Progenitor cell of endocrine pancreas (in vitro differentiated cells): ENCODE data around the gene SPSB4. TPM values are rescaled to one million over a fixed set of nuclear protein-coding genes. Genes with fewer than 3 reads are reported as not detected.
"Not testable (repeated sequence)": the region's sequence is repeated elsewhere in the genome, so short reads cannot be mapped to it uniquely, and the experiment has no call there.

Experiments used
- DNase-seq: peaks from one replicate; pipeline ENCODE4 v3.0.0; 2021; ENCODE audit warnings: low spot score; ENCODE audit not compliant: unreplicated experiment
- H3K27ac Mint-ChIP-seq: 2 replicates; pipeline ENCODE4 v1.8.0; 2021; ENCODE audit warnings: mild to moderate bottlenecking, moderate library complexity, mixed read lengths
- H3K27me3 Mint-ChIP-seq: 2 replicates; pipeline ENCODE4 v1.8.0; 2021; ENCODE audit warnings: mixed read lengths
- H3K36me3 Mint-ChIP-seq: 2 replicates; pipeline ENCODE4 v1.8.0; 2022; ENCODE audit warnings: mixed read lengths; ENCODE audit not compliant: insufficient read depth
- H3K4me1 Mint-ChIP-seq: 2 replicates; pipeline ENCODE4 v1.8.0; 2021; ENCODE audit warnings: low read depth, mixed read lengths
- H3K4me3 Mint-ChIP-seq: 2 replicates; pipeline ENCODE4 v1.8.0; 2021; ENCODE audit warnings: low read depth, mild to moderate bottlenecking, moderate library complexity, mixed read lengths
- H3K9me3 Mint-ChIP-seq: 2 replicates; pipeline ENCODE4 v1.8.0; 2021; ENCODE audit warnings: low read depth, mixed read lengths
- total RNA-seq: library from RNA; stranded (reverse); gene quantifications from 2 replicates; pipeline ENCODE4 v1.2.1, GENCODE V29; 2021
- TF ChIP-seq, protein P1 (sequence below): fragments of 200-600 bp; sonication (generic); IDR thresholded peaks from one replicate; pipeline ENCODE4 v1.5.0; 2021; ENCODE audit warnings: antibody characterized with exemption, mild to moderate bottlenecking; ENCODE audit not compliant: unreplicated experiment

Gene SPSB4
- total RNA-seq, 1 donor from 2014 or later, result 9.5 TPM

DNA sequence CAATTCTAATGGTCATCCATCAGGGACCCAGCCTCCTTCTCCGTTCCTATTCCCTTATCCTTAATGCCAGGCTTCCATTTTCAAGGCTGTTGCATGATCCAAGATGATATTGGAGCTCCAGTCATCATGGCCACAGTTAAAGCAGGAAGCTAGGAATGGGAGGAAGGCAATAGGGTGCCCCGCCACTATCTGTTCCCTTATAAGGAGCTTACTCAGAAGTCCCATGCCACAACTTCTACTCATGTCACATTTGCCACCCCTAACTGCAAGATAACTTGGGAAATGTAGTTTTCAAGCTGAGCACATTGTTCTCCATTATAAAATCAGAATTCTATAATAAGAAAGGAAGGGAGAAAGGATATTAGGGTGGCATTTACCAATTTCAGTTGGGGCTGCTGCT, 38.6 kb upstream of the SPSB4 start:
- H3K36me3 Mint-ChIP-seq, result no peaks in the 10 kb centered on the region
- no peaks in the 10 kb centered on the region for H3K9me3 Mint-ChIP-seq
- no peak overlapping the region for H3K4me3 Mint-ChIP-seq
- TF ChIP-seq, protein P1, sequence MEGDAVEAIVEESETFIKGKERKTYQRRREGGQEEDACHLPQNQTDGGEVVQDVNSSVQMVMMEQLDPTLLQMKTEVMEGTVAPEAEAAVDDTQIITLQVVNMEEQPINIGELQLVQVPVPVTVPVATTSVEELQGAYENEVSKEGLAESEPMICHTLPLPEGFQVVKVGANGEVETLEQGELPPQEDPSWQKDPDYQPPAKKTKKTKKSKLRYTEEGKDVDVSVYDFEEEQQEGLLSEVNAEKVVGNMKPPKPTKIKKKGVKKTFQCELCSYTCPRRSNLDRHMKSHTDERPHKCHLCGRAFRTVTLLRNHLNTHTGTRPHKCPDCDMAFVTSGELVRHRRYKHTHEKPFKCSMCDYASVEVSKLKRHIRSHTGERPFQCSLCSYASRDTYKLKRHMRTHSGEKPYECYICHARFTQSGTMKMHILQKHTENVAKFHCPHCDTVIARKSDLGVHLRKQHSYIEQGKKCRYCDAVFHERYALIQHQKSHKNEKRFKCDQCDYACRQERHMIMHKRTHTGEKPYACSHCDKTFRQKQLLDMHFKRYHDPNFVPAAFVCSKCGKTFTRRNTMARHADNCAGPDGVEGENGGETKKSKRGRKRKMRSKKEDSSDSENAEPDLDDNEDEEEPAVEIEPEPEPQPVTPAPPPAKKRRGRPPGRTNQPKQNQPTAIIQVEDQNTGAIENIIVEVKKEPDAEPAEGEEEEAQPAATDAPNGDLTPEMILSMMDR, result no peak
- no peak for DNase-seq
- H3K4me1 Mint-ChIP-seq, result no peaks in the 10 kb centered on the region
- H3K27me3 Mint-ChIP-seq, result peaks cover 14% of the 10 kb centered on the region
- H3K27ac Mint-ChIP-seq, result no peak overlapping the region

DNA sequence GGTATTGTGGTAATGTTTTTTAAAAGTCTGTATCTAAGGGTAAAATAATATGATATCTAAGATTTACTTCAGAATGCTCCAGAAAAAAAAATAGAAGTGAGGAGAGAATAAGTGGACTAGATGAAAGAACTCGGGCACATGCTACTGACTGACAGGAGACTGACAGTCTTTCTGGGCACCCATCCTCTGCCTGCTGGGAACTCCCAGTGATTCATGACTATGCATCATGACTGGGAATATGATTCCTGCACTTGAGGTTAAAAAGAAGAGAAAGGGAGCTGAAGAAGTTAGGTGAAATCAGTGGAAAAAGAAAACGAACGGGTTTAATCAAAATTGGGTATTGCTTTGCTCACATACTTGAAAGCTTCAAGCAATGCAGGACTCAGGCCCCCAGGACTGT, 35.7 kb upstream of the SPSB4 start:
- no peaks in the 10 kb centered on the region for H3K4me1 Mint-ChIP-seq
- DNase-seq, result no peak
- TF ChIP-seq, protein P1, result no peak
- H3K9me3 Mint-ChIP-seq, result peaks cover 3% of the 10 kb centered on the region
- no peak overlapping the region for H3K27ac Mint-ChIP-seq
- no peaks in the 10 kb centered on the region for H3K36me3 Mint-ChIP-seq
- no peak overlapping the region for H3K4me3 Mint-ChIP-seq
- H3K27me3 Mint-ChIP-seq, result peaks cover 7% of the 10 kb centered on the region

DNA sequence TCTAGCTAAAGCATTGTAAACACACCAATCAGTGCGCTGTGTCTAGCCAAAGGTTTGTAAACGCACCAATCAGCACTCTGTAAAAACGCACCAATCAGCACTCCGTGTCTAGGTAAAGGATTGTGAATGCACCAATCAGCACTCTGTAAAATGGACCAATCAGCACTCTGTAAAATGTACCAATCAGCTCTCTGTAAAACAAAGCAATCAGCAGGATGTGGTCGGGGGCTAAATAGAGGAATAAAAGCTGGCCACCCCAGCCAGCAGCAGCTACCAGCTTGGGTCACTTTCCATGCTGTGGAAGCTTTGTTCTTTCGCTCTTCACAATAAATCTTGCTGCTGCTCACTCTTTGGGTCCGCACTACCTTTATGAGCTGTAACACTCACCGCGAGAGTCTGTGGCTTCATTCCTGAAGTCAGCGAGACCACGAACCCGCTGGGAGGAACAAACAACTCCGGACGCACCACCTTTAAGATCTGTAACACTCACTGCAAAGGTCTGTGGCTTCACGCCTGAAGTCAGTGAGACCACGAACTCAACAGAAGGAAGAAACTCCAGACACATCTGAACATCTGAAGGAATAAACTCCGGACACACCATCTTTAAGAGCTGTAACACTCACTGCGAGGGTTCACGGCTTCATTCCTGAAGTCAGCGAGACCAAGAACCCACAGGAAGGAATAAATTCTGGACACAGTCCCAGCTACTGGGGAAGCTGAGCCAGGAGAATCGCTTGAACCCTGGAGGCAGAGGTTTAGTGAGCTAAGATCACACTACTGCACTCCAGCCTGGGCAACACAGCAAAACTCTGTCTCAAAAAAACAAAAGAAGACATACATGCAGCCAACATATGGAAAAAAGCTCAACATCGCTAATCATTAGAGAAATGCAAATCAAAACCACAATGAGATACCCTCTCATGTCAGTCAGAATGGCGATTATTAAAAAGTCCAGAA, 33.5 kb upstream of the SPSB4 start:
- H3K27me3 Mint-ChIP-seq, H3K4me1 Mint-ChIP-seq, H3K4me3 Mint-ChIP-seq, DNase-seq, H3K27ac Mint-ChIP-seq, H3K36me3 Mint-ChIP-seq, H3K9me3 Mint-ChIP-seq: not testable (repeated sequence)

DNA sequence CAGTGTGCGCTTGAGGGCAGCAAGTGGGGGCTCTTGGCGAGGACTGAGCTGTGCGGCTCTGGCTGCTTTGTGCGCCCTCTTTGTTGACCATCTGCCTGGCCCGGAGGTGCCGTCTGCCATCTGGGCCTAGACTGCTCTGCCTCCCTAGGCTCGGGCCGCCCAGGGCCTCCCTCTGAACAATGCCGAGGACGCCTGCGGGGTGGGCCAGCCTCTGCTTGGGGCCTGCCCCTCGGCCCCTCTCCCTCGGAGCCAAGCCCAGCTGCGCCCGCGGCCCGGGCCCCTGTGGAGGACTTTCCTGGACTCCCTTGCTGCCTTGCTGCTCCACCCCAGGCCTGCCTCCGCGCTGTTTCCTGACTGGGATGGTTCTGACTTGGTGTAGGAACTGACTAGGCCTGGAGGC, 31.9 kb upstream of the SPSB4 start:
- Mint-ChIP-seq H3K9me3 (peaks cover 3% of the 10 kb centered on the region), H3K27me3 (no peaks in the 10 kb centered on the region), H3K27ac (no peak overlapping the region), H3K4me1 (no peaks in the 10 kb centered on the region), H3K4me3 (no peak overlapping the region), H3K36me3 (no peaks in the 10 kb centered on the region)
- no peak for DNase-seq
- TF ChIP-seq, protein P1, result no peak

DNA sequence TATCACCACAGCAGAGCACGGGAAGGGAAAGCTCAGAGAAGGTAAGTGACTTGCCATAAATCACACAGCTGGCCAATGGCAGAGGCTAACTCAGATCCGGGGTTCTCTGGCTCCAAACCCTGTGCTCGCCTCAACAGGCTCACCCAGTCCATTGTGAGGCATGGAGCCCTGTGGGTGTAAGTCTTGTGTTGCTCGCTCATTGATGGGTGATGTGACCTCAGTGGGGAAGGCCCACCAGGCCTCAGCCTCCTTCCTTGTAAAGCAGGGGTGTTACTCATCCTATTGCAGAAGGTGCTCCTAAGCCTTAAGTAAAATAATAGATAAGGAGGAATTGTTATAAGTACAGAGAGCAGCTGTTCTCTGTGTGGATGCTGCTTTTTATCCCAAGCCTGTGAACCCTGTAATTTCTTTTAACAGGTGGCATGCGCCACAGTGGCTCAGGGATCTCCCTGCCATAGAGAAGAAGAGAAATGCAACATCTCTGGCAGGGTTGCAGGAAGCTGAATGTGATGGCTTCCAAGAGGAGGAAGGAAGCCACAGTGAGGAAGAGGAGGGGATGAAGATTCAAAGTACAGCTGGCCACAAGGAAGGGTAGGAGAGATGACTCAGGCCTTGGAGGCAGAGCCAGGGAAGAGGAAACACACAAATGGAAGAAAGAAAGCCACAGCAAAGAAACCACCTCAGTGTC, 30.9 kb upstream of the SPSB4 start:
- no peak for DNase-seq
- Mint-ChIP-seq H3K9me3 (peaks cover 3% of the 10 kb centered on the region), H3K36me3 (no peaks in the 10 kb centered on the region), H3K4me3 (no peak overlapping the region), H3K27me3 (no peaks in the 10 kb centered on the region), H3K4me1 (no peaks in the 10 kb centered on the region), H3K27ac (no peak overlapping the region)
- TF ChIP-seq, protein P1, result no peak
